Non-pigmented ciliary epithelial cell (primary cell): Measurements from ENCODE around the gene CNTN5.

Experiments
- DNase-seq: peaks from one replicate; pipeline ENCODE4 v3.0.0-alpha.2; 2010; ENCODE audit warnings: low read depth

The CNTN5 gene

DNA sequence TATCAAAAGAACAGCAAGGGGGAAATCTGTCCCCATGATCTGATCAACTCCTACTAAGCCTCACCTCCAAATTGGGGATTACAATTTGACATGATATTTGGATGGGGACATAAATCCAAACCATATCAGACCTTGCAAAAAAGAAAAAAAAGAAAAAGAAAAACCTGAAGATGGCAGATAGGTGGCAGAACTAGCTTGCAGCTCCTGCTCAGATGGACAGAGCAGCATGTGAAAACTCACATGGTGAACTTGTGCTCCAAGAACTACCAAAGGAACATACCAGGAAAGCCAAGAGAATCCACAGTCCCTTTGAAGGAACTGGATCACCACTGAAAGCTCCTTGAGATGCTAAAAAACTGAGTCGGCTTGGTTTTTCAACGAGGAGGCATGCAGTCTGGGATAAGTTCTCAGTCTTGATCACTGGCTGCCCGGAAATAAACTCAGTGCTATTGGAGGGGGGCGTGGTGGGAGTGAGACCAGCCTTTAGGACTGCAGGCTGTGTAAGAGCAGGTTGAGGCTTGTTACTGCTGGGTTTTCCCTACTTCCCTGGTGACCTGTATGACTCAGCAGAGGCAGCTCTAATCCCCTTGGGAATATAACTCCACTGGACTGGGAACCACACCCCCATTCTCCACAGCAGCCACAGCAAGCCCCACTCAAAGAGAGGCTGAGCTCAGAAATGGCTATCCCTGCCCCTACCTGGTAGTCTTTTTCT, 1308.0 kb downstream of the CNTN5 start:
- no peak for DNase-seq

DNA sequence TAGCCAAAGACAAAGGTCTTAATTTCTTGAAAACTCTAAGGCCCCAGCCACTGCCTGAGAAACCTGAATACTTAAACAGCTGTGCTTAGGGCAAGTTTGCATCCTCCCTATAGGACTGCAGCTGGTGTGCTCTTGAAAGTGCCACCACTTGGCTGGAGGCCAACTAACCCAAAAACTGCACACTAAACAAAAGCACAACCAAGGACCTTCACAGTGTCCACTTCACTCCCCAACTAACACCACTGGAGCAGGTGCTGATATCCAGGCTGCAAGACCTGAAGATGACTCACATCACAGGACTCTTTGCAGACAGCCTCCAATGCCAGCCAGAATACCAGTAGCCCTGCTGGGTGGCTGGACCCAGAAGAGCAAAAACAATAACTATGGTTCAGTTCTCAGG, 1308.6 kb downstream of the CNTN5 start:
- no peak for DNase-seq

DNA sequence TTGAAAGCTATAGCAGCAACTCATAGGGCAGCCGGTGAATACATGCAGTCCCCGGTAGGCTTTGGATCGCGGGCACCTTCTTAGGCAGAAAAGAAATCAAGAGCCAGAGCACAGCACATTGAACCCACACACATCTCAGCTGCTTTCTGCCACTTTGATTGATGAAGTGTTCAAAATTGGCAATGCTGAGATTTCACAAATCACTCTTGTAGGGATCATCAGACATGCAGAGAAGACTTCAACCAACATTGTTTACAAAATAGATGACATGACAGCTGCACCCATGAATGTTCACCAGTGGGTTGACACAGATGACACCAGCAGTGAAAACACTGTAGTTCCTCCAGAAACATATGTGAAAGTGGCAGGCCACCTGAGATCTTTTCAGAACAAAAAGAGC, 1316.1 kb downstream of the CNTN5 start:
- no peak for DNase-seq

DNA sequence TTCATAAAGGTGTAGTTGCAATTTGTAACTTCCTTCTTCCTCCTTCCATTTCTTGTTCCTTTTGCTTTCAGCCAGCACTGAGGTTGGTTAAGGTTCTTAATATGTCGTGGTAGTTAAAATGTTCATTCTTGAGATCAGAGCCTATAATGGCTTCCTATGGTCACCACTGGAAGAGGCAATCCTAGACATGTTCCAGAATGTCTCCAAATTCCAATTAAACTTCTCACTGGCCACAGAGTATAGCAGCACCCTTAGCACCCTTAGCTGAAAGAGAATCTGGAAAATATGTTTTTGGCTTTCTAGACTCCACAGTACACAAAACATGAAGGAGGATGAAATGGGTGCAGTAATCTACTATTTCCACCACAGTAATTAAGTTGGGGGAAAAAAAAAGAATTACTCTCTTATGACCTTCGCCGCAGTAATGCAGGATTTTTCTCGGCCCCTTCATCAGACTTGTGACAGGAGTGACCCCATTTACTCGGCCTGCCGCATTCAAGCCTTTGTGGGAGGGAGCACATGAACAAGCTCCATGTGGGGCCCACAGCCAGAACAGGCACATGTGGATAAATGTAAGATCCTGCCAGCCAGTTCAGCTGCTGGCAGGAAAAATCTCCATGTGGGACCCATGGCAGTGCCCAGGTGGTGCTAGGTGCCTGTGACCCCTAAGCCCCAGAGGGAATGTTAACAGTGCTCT, 1317.5 kb downstream of the CNTN5 start:
- DNase-seq, result no peak

DNA sequence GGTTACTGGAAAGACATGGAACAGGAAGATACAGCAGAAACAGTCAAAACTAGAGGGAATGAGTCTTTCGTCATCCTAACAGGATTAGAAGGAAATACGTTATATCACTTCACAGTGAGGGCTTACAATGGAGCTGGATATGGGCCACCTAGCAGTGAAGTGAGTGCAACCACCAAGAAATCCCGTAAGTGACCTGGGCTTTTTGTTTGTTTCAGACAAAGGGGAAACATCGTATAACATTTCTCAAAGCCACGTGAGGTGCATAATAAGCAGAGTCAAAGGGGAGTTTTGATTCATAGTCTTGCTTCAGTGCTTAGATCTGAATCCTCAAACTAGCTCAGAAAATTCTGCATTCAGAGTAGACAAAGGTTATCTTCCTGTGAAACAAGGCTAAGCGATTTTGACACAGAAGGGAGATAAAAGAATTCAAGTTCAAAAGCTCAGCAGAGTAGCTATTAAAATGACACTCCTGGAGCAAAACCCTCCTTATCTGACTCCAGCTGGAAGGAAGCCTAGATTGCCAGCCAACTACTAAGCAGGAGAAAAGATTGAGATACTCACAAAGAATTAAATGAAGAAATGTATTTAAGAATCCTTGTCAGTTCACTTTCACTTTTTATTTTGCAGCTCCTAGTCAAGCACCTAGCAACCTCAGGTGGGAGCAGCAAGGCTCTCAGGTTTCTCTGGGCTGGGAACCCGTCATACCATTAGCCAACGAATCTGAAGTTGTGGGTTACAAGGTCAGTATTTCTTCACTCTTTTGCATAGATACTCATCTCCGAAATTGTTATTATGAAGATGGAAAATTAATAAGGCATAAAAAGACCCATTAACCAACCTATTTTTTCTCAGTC, 1319.9 kb downstream of the CNTN5 start:
- DNase-seq, result no peak

DNA sequence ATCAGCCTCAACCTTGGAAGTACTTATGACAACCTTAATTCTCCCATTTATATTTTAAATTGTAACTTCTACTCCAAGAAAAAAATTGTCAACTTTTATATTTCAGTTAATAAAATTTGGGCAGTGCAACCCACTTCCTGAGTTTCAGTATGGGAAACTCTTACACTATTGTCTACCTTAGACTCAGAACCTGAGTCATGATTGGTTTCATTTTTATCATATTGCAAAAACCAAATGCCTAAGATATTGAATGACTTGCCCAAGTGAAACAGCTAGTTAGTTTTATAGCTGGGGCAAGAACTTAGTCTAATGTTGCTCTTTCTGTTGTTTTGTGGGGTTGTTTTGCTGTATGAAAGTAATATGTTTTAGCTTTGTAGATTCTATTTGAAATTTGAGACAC, 1332.3 kb downstream of the CNTN5 start:
- DNase-seq, result no peak

DNA sequence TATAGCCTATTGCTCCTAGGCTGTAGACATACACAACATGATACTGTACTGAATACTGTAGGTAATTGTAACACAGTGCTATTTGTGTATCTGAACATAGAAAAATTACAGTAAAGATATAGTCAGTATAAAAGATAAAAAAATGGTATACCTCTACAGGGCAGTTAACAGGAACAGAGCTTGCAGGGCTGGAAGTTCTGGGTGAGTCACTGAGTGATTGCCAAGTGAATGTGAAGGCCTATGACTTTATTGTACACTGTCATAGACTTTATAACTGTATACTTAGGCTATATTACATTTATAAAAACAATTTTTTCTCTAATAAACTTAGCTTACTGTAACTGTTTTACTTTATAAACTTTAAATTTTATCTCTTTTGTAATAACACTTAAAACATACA, 1334.0 kb downstream of the CNTN5 start:
- DNase-seq, result no peak

DNA sequence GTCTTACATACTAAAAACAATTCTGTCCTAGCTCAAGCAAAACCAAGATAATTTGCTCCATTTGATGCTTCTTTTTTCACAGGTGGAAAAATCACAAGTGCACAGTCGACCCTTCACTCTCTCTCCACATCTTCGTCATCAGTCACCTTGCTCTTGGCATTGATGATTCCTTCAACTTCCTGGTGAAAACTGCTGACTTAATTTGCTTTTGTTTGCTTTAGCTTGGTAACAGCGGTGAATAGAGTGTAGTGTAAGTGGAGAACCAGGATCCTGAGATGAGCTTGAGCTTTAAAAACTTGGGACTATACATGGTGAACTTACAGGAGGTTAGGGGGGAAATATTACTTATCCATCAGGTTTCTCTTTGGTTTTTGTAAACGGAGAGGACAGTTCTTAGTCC, 1335.3 kb downstream of the CNTN5 start:
- no peak for DNase-seq

DNA sequence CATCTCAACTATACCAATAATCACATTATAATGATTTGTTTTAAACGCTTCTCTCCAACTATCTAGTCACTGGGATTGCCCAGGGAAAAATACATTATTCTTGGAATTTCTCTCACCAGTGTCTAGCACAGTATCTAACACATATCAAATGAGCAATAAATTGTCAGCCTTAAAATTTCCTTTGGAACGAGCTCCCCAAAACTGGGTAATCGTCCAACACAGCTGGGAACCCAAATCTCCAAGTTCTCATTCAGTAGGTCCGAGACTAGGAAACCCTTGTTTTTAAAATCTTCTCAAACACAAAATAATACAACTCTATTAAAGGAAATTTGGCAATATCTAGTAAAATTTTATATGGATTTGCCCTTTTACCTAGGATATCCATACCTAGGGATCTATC, 1338.5 kb downstream of the CNTN5 start:
- DNase-seq, result no peak

DNA sequence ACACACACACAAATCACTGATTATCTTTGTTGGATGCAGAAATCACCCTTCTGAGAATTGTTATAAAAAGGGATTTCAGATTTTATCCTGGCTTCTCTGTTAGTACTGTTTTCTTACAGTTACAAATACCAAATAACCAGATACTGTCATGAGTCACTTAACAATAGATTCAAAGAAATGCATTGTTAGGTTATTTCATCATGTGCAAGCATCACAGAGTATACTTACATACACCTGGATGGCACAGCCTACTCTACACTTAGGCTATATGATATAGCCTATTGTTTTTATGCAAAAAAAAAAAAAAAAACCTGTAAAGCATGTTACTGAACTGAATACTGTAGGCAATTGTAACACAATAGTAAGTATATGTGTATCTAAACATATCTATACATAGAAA, 1347.1 kb downstream of the CNTN5 start:
- no peak for DNase-seq

DNA sequence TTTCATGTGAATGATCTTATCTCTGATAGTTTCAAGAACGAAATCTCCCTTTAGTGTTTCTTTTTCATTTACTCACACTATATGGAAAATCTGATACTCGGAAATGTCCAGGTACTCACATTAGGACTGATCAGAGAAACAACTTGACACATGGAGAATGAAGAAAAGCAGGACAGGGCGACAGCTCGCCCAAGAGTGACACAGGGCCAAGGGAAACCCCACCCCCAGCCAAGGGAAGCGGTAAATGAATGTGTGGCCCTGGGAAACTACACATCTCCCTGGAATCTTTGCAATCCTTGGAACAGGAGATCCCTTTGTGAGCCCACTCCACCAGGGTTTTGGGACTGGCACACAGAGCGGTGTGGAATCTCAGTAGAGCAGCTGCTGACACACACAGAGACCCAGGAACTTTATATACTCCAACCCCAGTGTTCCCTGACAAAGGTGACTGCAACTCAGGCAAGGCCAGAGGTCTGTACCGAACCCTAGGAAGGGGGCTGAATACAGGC, 1362.7 kb downstream of the CNTN5 start:
- no peak for DNase-seq

DNA sequence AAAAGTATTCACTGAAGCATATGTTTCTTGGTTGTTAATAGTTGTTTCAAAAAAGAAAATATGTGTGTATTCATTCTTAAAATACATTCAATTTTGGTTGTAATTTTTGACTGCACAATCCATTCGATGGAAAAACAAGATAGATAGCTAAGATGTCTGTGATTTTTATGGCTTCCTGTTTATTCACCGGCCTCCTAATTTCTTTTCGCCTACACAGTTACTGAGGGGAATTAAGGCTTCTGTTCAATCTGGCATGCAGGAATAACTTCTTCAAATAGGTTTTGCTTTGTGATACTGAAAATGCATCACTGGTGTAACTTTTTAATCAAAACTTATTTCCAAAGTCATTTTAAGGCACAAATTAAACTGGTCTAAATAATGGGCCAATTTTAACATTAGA, 1375.5 kb downstream of the CNTN5 start:
- DNase-seq, result no peak

DNA sequence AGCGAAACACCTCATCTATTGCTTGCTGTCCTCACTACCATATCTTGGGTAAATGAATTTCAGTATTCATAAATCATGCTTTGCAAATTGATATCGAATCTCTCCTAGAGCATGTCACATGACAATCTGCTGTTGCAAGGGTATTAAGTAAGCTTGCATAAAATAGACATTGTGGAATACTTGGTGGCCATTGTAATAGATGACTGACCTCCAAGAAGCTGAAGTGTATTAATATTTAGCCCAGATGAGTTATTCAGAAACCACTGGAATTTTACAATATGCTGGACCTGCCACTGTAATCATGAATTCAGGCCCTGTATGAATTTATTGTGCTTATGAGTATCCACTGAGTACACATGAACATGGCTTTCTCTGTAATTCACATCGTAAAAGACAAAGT, 1376.7 kb downstream of the CNTN5 start:
- no peak for DNase-seq

DNA sequence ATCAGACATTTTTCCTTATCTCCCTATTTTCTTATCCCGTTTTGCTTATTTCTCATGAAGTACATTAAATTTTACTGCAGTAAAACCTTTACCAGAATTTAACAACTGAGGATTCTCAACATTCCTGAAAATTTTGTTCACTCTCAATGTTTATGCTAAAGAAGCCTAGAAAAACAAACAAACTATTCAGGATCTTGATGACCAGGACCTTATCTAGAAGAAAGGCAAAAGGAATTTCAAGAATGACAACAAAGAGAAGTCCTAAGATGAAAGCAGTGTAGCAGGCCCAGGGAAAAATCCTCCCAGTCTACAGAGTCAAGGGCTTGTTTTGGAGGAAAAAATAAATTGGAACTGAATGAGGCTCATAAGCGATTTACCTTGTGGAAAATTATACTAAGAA, 1383.1 kb downstream of the CNTN5 start:
- DNase-seq, result peak; percentile 70

DNA sequence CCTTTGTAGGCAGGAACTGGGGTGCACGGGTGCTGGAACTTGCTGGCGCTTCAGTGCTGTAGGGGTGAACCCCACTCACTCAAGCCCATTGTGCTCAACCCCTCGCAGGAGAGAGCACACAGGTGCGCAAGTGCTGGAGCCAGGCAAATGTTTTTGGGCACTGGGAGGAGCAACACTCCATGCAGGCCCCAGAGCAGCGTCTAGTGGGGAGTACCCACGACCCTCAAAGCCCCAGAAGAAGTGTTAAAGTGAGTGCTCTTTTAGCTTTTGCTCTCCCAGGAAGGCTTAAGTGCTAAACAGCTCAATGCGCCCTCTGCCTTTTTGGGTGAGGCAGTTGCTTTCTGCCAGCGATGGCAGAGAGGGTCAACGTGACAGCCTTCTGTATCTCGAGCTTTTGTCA, 1384.2 kb downstream of the CNTN5 start:
- DNase-seq, result no peak
